RWPE1 (cell line): Measurements from ENCODE around the gene MMP25.

ENCODE experiments used
- CTCF ChIA-PET: fragments of 350-600 bp; sonication (Branson Sonifier 250); formaldehyde crosslinking; extraction: SDS; loops from one replicate; lab custom pipeline; 2021; lab: Yijun Ruan, JAX
- POLR2A ChIA-PET: fragments of 400-600 bp; formaldehyde crosslinking; extraction: SDS; loops from one replicate; lab custom pipeline; 2020; ENCODE audit warnings: antibody characterized with exemption; ENCODE audit not compliant: low non-redundant PET; lab: Yijun Ruan, JAX
- DNase-seq: peaks from one replicate; pipeline ENCODE4 v3.0.0; 2012; ENCODE audit warnings: low spot score
- H3K27ac ChIP-seq: fragments of 450-650 bp; 2 replicates; pipeline ENCODE4 v1.5.1; 2017
- CTCF ChIP-seq: fragments of 450-650 bp; conservative IDR thresholded peaks from 2 replicates; pipeline ENCODE4 v1.5.1; 2017; ENCODE audit warnings: low read depth, mild to moderate bottlenecking

Gene MMP25

GRCh38 chr16:3022684-3023414 is 23.5 kb upstream of the MMP25 start:
- no peak for TF ChIP-seq CTCF
- peak overlapping the region; percentile 99 for H3K27ac ChIP-seq
- CTCF ChIA-PET: interaction anchor here (0.6 to 1.7 kb wide), 2 partner anchors 13 to 639 kb away, joined by 4 to 6 read pairs; no protein-coding TSS in a partner anchor
- POLR2A ChIA-PET: interaction anchor here (0.5 to 5.0 kb wide), 3 partner anchors 12 to 40 kb away, joined by 6 to 49 read pairs (median 48); no protein-coding TSS in a partner anchor
- no peak for DNase-seq

- ChIA-PET CTCF (no interaction called here), POLR2A (interaction anchor here (4.1 to 5.0 kb wide), 2 partner anchors 12 to 18 kb away, joined by 48 to 49 read pairs; no protein-coding TSS in a partner anchor)
- no peak for TF ChIP-seq CTCF
- H3K27ac ChIP-seq: peak overlapping the region; percentile 99
- DNase-seq: peak; percentile 63
Observed at GRCh38 chr16:3023415-3023668, 23.0 kb upstream of the MMP25 start.

GRCh38 chr16:3023669-3024478 is 22.5 kb upstream of the MMP25 start, which contains the start of the genes HCFC1R1 and THOC6:
TSS of gene HCFC1R1 (minus strand) at chr16:3023942. CDS start at chr16:3023941, 1 bp downstream.
TSS of gene THOC6 (plus strand) at chr16:3024035. CDS start at chr16:3024327, 292 bp downstream.
- TF ChIP-seq CTCF: no peak
- peak within 1 kb of the TSS; percentile 99 for H3K27ac ChIP-seq
- DNase-seq: peak; percentile 75
- CTCF ChIA-PET: no interaction called here
- POLR2A ChIA-PET: interaction anchor here (0.9 to 5.0 kb wide), 3 partner anchors 13 to 19 kb away, joined by 5 to 49 read pairs (median 48); no protein-coding TSS in a partner anchor

GRCh38 chr16:3025032-3026002 is 21.0 kb upstream of the MMP25 start:
- DNase-seq: no peak
- TF ChIP-seq CTCF: no peak
- POLR2A ChIA-PET: interaction anchor here (0.6 to 0.9 kb wide), 2 partner anchors 17 to 55 kb away, joined by 3 to 5 read pairs; no protein-coding TSS in a partner anchor
- CTCF ChIA-PET: interaction anchor here (0.7 kb wide), 1 partner anchor 501 kb away, joined by 4 read pairs; no protein-coding TSS in a partner anchor
- H3K27ac ChIP-seq: peak overlapping the region; percentile 99

- H3K27ac ChIP-seq: peak overlapping the region; percentile 99
- no peak for TF ChIP-seq CTCF
- ChIA-PET CTCF (no interaction called here), POLR2A (no interaction called here)
- DNase-seq: no peak
Observed at GRCh38 chr16:3026003-3026378, 20.4 kb upstream of the MMP25 start.
